Sigmoid colon (tissue), 7 donors: Measurements from ENCODE around the gene TXNRD2. TPM values are rescaled to one million over a fixed set of nuclear protein-coding genes. Genes with fewer than 3 reads are reported as not detected.

Experiments
- DNase-seq: peaks from one replicate; pipeline ENCODE4 v3.0.0-alpha.2; 2019
- H3K27ac ChIP-seq, 4 donors: fragments of 200-600 bp; sonication (generic); one replicate each; pipeline ENCODE4 v1.5.1; 2016 to 2019; ENCODE audit warnings: mild to moderate bottlenecking in 1 of 4
- H3K27me3 ChIP-seq, 3 donors: fragments of 200-600 bp; sonication (generic); one replicate each; pipeline ENCODE4 v1.5.1; 2019; ENCODE audit warnings: mild to moderate bottlenecking in 1 of 3
- H3K36me3 ChIP-seq, 4 donors: fragments of 200-600 bp; sonication (generic); one replicate each; pipeline ENCODE4 v1.5.1; 2016 to 2019
- H3K4me1 ChIP-seq, 4 donors: fragments of 200-600 bp; sonication (generic); one replicate each; pipeline ENCODE4 v1.5.1; 2017 to 2019
- H3K4me3 ChIP-seq, 4 donors: fragments of 200-600 bp; sonication (generic); one replicate each; pipeline ENCODE4 v1.5.1; 2017 to 2019; ENCODE audit warnings: mild to moderate bottlenecking in 2 of 4, moderate library complexity in 1 of 4
- H3K9me3 ChIP-seq, 4 donors: fragments of 200-600 bp in 3 of 4; sonication (generic) in 3 of 4; one replicate each; pipeline versions ENCODE4 v1.5.1 to v1.6.1; 2013 to 2019
- CTCF ChIP-seq, 4 experiments: fragments of 450-650 bp in 3 of 4; fragments of 200-600 bp in 1 of 4; IDR thresholded peaks; one replicate each; pipeline ENCODE4 v1.5.1; 2016 to 2019; ENCODE audit warnings: antibody characterized with exemption in 4 of 4, mild to moderate bottlenecking in 3 of 4, moderate library complexity in 2 of 4
- EP300 ChIP-seq, 4 donors: sonication (generic); formaldehyde crosslinking; IDR thresholded peaks; one replicate each; pipeline ENCODE4 v1.6.1; 2017; ENCODE audit warnings: antibody characterized with exemption in 4 of 4
- POLR2A ChIP-seq, 2 donors: fragments of 450-650 bp; IDR thresholded peaks; one replicate each; pipeline ENCODE4 v1.6.1; 2016; ENCODE audit warnings: antibody characterized with exemption in 2 of 2, mild to moderate bottlenecking in 2 of 2, moderate library complexity in 2 of 2
- POLR2AphosphoS5 ChIP-seq, 4 donors: sonication (generic); formaldehyde crosslinking; IDR thresholded peaks; one replicate each; pipeline ENCODE4 v1.6.1; 2017; ENCODE audit warnings: antibody characterized with exemption in 4 of 4
- WGBS, 2 donors: extraction: QIAGEN DNeasy Blood & Tissue Kit; methylation state at CpG; one replicate each; pipeline ENCODE4 v1.1.7; 2013; 5-methylcytosine and 5-hydroxymethylcytosine counted together
- intact Hi-C: fragments of 100-400 bp; cut with DNase I; formaldehyde crosslinking; loops from one replicate; pipeline ENCODE4 v1.15.1; 2023
- polyA plus RNA-seq, 3 donors: library from polyadenylated mRNA; stranded (reverse); fragments of 200-250 nt; gene quantifications; one replicate each; pipeline ENCODE4 v1.2.3, GENCODE V29; 2013
- total RNA-seq, 4 donors: library from RNA; depleted of rRNA; stranded (reverse); fragments of >200 nt; gene quantifications; one replicate each; pipeline ENCODE4 v1.1.0, GENCODE V29; 2016
- donor health status: healthy with polysubstance abuse.
- donor health status: Bipolar disorder and iron deficiency.
- donor health status: healthy.

TXNRD2 gene
- total and polyA plus RNA-seq, 7 donors: 13.2 to 29.6 (median 18.3) TPM

GRCh38 chr22:19863571-19863970 lies 78.0 kb downstream of the TXNRD2 start:
- intact Hi-C loops: no loop called here
- TF ChIP-seq EP300 (IDR thresholded peaks at IDR 0.05) (no peak), CTCF (IDR thresholded peaks at IDR 0.05) (no peak), POLR2A (IDR thresholded peaks at IDR 0.05) (no peak), POLR2AphosphoS5 (IDR thresholded peaks at IDR 0.05) (no peak)
- no peaks in the 10 kb centered on the region for H3K36me3 ChIP-seq
- 94 to 97% methylated on average over 5 of the region's 5 CpGs for WGBS, 2 donors
- H3K27ac ChIP-seq: no peak overlapping the region
- no peaks in the 10 kb centered on the region for H3K27me3 ChIP-seq
- H3K4me3 ChIP-seq: no peak overlapping the region
- DNase-seq: no peak
- no peaks in the 10 kb centered on the region for H3K4me1 ChIP-seq
- H3K9me3 ChIP-seq: no peaks in the 10 kb centered on the region

DNA sequence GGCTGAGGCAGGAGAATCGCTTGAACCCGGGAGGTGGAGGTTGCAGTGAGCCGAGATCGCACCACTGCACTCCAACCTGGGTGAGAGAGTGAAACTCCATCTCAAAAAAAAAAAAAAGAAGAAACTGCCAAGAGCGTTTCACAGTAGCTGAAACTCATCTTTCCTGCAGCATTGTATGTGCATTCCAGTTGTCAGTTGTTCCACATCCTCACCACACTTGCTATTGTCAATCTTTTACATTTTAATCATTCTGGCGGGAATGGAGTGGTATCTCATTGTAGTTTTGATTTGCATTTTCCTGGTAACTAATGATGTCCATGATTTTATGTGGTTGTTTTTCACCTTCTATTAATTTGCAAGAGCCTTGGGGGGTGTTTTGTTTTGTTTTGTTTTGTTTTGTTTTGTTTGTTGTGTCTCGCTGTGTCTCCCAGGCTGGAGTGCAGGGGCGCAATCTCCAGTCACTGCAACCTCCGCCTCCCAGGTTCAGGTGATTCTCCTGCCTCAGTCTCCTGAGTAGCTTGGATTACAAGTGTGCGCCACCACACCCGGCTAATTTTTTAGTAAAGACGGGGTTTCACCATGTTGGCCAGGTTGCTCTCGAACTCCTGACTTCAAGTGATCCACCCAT lies 78.9 kb downstream of the TXNRD2 start:
- Histone ChIP-seq H3K4me3 (no peak overlapping the region), H3K27ac (no peak overlapping the region), H3K9me3 (no peaks in the 10 kb centered on the region), H3K4me1 (no peaks in the 10 kb centered on the region), H3K27me3 (no peaks in the 10 kb centered on the region), H3K36me3 (no peaks in the 10 kb centered on the region)
- TF ChIP-seq POLR2A (IDR thresholded peaks at IDR 0.05): no peak
- peak; percentile 18 for DNase-seq
- intact Hi-C loops: no loop called here
- 96% methylated on average over 13 of the region's 13 CpGs for WGBS, 2 donors

- TF ChIP-seq CTCF (IDR thresholded peaks at IDR 0.05): no peak
- TF ChIP-seq POLR2AphosphoS5 (IDR thresholded peaks at IDR 0.05): no peak
- Histone ChIP-seq H3K9me3 (no peaks in the 10 kb centered on the region), H3K4me3 (no peak overlapping the region), H3K27me3 (no peaks in the 10 kb centered on the region), H3K27ac (no peak overlapping the region), H3K4me1 (peaks cover 0 to 13% (median 10%) of the 10 kb centered on the region in 4 donors), H3K36me3 (no peaks in the 10 kb centered on the region)
- WGBS, 2 donors: 95% methylated on average over 8 of the region's 8 CpGs
- no peak for DNase-seq
- intact Hi-C loops: loop anchor here (10.0 kb wide), 2 partner anchors 275 to 415 kb away; partner anchors contain the start of genes C22orf39 and ZDHHC8
These were observed 81.6 kb downstream of the TXNRD2 start for GRCh38 chr22:19859861-19860510.

- TF ChIP-seq CTCF (IDR thresholded peaks at IDR 0.05): no peak
- Histone ChIP-seq H3K4me1 (peaks cover 0 to 29% (median 27%) of the 10 kb centered on the region in 4 donors), H3K27ac (no peak overlapping the region), H3K27me3 (no peaks in the 10 kb centered on the region), H3K36me3 (peaks cover 0 to 2% (median under 1%) of the 10 kb centered on the region in 4 donors), H3K4me3 (no peak overlapping the region), H3K9me3 (no peaks in the 10 kb centered on the region)
- no peak for DNase-seq
- intact Hi-C loops: loop anchor here (10.0 kb wide), 2 partner anchors 277 to 413 kb away; partner anchors contain the start of genes C22orf39 and ZDHHC8
- WGBS, 2 donors: 97 to 99% methylated on average over 3 of the region's 3 CpGs
These were observed 84.2 kb downstream of the TXNRD2 start for GRCh38 chr22:19857382-19857781.

GRCh38 chr22:19855504-19856409 lies 85.9 kb downstream of the TXNRD2 start:
- 4 to 6% methylated on average over 24 of the region's 24 CpGs for WGBS, 2 donors
- peak overlapping the region; percentile 95 to 97 (median 96) for H3K27ac ChIP-seq
- H3K36me3 ChIP-seq: peaks cover 9 to 18% (median 15%) of the 10 kb centered on the region in 4 donors
- TF ChIP-seq CTCF (IDR thresholded peaks at IDR 0.05): no peak
- TF ChIP-seq POLR2A (IDR thresholded peaks at IDR 0.05): no peak
- peak in 1 of 4 donors; percentile 27 for TF ChIP-seq POLR2AphosphoS5 (IDR thresholded peaks at IDR 0.05)
- no peak for TF ChIP-seq EP300 (IDR thresholded peaks at IDR 0.05)
- DNase-seq: peak; percentile 85
- no peaks in the 10 kb centered on the region for H3K9me3 ChIP-seq
- intact Hi-C loops: loop anchor here (2.0 to 10.0 kb wide), 4 partner anchors 25 to 411 kb away; partner anchors contain the start of genes C22orf39 and ZDHHC8
- H3K27me3 ChIP-seq: no peaks in the 10 kb centered on the region
- H3K4me1 ChIP-seq: peaks cover 0 to 34% (median 27%) of the 10 kb centered on the region in 4 donors
- H3K4me3 ChIP-seq: peak overlapping the region; percentile 69 to 95 (median 77)
